ENCODE results near the gene P2RY13. TPM values are rescaled to one million over a fixed set of nuclear protein-coding genes. Genes with fewer than 3 reads are reported as not detected.
A peak's percentile ranks its signal among the peaks of the same experiment; 100 is the strongest.

Gene P2RY13
- total RNA-seq = not detected in 2 replicates

DNA sequence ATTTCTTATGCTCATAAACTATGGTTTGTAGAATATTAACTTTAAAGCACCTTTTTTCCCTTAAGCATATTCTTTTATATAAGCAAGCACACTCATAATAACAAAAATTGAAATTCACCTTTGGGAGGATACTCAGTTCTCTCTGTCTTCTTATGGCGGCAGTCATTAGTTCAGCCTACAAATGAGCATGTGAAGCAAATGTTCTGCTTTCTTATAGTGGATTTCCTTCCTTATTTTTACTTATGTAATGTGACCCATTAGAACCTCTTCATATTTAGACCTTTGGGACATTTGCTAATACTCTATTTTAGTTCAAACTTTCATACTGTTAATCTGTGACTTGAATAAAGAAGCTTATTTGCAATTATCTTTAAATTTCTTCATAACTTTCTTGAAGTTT, at the start of gene P2RY13:
Gene P2RY13 (minus strand): TSS at position 187 of the 400 bp plus-strand sequence. CDS start 21 bp downstream, at position 166.
- no peak for DNase-seq (ENCODE audit: low spot score)
- no peak within 1 kb of the TSS for H3K27ac Mint-ChIP-seq
- H3K9me3 Mint-ChIP-seq = no peaks in the 10 kb centered on the region
- intact Hi-C loops (cut with micrococcal nuclease) = no loop called here
- no peaks in the 10 kb centered on the region for H3K36me3 Mint-ChIP-seq (ENCODE audit: low read depth)
- H3K4me1 Mint-ChIP-seq (ENCODE audit: low read depth) = peaks cover 8% of the 10 kb centered on the region
- peak within 1 kb of the TSS; percentile 8 for H3K4me3 Mint-ChIP-seq
- H3K27me3 Mint-ChIP-seq (ENCODE audit: insufficient read depth) = peaks cover 10% of the 10 kb centered on the region

- H3K4me3 Mint-ChIP-seq = no peak overlapping the region
- H3K36me3 Mint-ChIP-seq (ENCODE audit: low read depth) = no peaks in the 10 kb centered on the region
- DNase-seq (ENCODE audit: low spot score) = no peak
- H3K4me1 Mint-ChIP-seq (ENCODE audit: low read depth) = no peaks in the 10 kb centered on the region
- H3K27me3 Mint-ChIP-seq (ENCODE audit: insufficient read depth) = no peaks in the 10 kb centered on the region
- H3K9me3 Mint-ChIP-seq = no peaks in the 10 kb centered on the region
- intact Hi-C loops (cut with micrococcal nuclease) = no loop called here
- H3K27ac Mint-ChIP-seq = no peak overlapping the region
Measured at GRCh38 chr3:151377768-151378385, 48.5 kb upstream of the P2RY13 start.

DNA sequence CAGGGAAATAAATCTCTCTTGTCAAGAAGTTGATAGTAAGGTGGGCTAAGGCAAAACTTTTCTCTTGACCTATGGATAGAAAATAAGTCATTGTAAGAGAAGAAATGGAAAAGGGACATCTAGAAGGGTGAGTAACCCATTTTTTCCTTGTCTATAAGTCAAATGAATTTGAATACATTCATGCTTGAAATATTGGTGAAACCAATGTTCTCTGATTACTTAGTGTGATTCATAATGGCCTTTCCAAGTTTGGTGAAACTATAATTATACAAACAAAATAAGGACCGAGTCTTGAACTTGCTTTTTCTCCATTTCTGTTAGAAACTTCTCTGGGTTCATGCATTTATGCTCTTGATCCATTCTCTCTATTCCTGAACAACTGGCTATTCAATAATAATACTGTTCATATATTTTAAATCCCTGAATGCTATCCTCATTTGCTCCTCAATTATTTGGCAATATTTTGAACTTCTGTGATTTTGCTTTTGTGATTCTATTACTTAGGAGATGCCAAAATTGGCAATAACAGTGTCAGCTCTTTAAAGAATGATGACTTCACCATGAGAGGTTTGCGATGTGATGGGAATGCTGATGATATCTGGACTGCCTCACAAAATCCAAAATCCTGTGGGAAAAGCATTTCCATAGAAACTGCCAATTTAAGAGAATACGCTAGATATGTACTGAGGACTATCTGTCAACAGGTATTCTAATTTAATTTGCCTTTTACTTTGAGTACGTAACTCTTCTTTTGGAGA, 42.9 kb upstream of the P2RY13 start:
- H3K27me3 Mint-ChIP-seq (ENCODE audit: insufficient read depth) = peaks cover 7% of the 10 kb centered on the region
- intact Hi-C loops (cut with micrococcal nuclease) = no loop called here
- DNase-seq (ENCODE audit: low spot score) = no peak
- no peaks in the 10 kb centered on the region for H3K4me1 Mint-ChIP-seq (ENCODE audit: low read depth)
- H3K9me3 Mint-ChIP-seq = no peaks in the 10 kb centered on the region
- no peak overlapping the region for H3K27ac Mint-ChIP-seq
- no peaks in the 10 kb centered on the region for H3K36me3 Mint-ChIP-seq (ENCODE audit: low read depth)
- H3K4me3 Mint-ChIP-seq = no peak overlapping the region

DNA sequence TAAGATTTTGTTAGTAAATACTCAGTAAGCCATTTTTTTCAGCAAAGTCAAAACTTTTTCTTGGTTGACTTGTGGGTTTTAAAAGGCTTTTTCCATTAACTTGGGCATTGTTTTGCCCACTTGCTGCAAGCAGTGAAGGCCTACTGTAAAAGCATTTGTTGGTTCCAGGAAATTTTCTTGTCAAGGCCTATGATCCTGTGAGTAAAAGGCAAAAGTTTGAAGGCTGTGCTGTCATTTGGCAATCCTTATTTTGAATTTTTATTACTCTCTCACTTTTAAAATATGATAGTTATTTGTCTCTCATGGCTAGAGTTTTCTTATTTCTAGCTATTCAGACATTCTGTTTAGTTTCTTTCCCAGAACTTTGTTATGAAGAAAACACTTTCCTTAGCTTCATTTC, 42.2 kb upstream of the P2RY13 start:
- H3K9me3 Mint-ChIP-seq = no peaks in the 10 kb centered on the region
- no peaks in the 10 kb centered on the region for H3K4me1 Mint-ChIP-seq (ENCODE audit: low read depth)
- H3K27ac Mint-ChIP-seq = no peak overlapping the region
- H3K36me3 Mint-ChIP-seq (ENCODE audit: low read depth) = no peaks in the 10 kb centered on the region
- DNase-seq (ENCODE audit: low spot score) = no peak
- no peak overlapping the region for H3K4me3 Mint-ChIP-seq
- H3K27me3 Mint-ChIP-seq (ENCODE audit: insufficient read depth) = peaks cover 7% of the 10 kb centered on the region
- intact Hi-C loops (cut with micrococcal nuclease) = no loop called here

DNA sequence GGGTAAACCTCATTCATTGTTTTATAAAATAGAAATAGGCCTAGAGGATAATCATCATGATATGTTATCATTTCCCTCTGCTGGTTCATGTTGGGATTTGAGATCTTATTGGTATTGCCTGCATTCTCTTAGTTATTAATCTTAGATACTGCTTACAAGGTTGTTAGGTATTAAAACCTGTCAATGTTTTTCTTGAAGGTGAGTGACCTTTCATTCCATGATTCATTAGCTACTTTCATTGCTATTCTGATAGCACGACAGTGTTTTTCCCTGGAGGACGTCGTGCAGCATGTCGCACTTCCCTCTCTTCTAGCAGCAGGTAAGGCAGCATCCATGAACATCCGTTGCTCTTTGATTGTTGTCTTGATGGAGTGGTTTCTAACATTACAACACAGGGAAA, 38.1 kb upstream of the P2RY13 start:
- no peak for DNase-seq (ENCODE audit: low spot score)
- peaks cover 9% of the 10 kb centered on the region for H3K27me3 Mint-ChIP-seq (ENCODE audit: insufficient read depth)
- no peak overlapping the region for H3K27ac Mint-ChIP-seq
- H3K36me3 Mint-ChIP-seq (ENCODE audit: low read depth) = no peaks in the 10 kb centered on the region
- no peak overlapping the region for H3K4me3 Mint-ChIP-seq
- H3K9me3 Mint-ChIP-seq = no peaks in the 10 kb centered on the region
- H3K4me1 Mint-ChIP-seq (ENCODE audit: low read depth) = no peaks in the 10 kb centered on the region
- intact Hi-C loops (cut with micrococcal nuclease) = no loop called here

- Mint-ChIP-seq H3K9me3 (no peaks in the 10 kb centered on the region), H3K36me3 (ENCODE audit: low read depth) (no peaks in the 10 kb centered on the region), H3K4me1 (ENCODE audit: low read depth) (no peaks in the 10 kb centered on the region), H3K4me3 (no peak overlapping the region), H3K27me3 (ENCODE audit: insufficient read depth) (peaks cover 9% of the 10 kb centered on the region), H3K27ac (no peak overlapping the region)
- DNase-seq (ENCODE audit: low spot score) = no peak
- intact Hi-C loops (cut with micrococcal nuclease) = no loop called here
Measured at GRCh38 chr3:151366993-151367392, 37.6 kb upstream of the P2RY13 start.

GRCh38 chr3:151362751-151363174, 33.4 kb upstream of the P2RY13 start:
- Mint-ChIP-seq H3K36me3 (ENCODE audit: low read depth) (no peaks in the 10 kb centered on the region), H3K4me1 (ENCODE audit: low read depth) (no peaks in the 10 kb centered on the region)
- intact Hi-C loops (cut with micrococcal nuclease) = no loop called here

GRCh38 chr3:151357463-151357850, 28.1 kb upstream of the P2RY13 start:
- H3K27ac Mint-ChIP-seq = no peak overlapping the region
- peaks cover 4% of the 10 kb centered on the region for H3K27me3 Mint-ChIP-seq (ENCODE audit: insufficient read depth)
- DNase-seq (ENCODE audit: low spot score) = no peak
- peaks cover under 1% of the 10 kb centered on the region for H3K4me1 Mint-ChIP-seq (ENCODE audit: low read depth)
- intact Hi-C loops (cut with micrococcal nuclease) = no loop called here
- no peaks in the 10 kb centered on the region for H3K9me3 Mint-ChIP-seq
- no peaks in the 10 kb centered on the region for H3K36me3 Mint-ChIP-seq (ENCODE audit: low read depth)
- no peak overlapping the region for H3K4me3 Mint-ChIP-seq

More at GRCh38 chr3:151362751-151363174, 33.4 kb upstream of the P2RY13 start:
- Mint-ChIP-seq H3K27me3 (ENCODE audit: insufficient read depth) (peaks cover 2% of the 10 kb centered on the region), H3K9me3 (no peaks in the 10 kb centered on the region), H3K27ac (no peak overlapping the region), H3K4me3 (no peak overlapping the region)
- DNase-seq (ENCODE audit: low spot score) = no peak

GRCh38 chr3:151356794-151357462, 27.6 kb upstream of the P2RY13 start:
- Mint-ChIP-seq H3K27ac (no peak overlapping the region), H3K9me3 (no peaks in the 10 kb centered on the region), H3K4me1 (ENCODE audit: low read depth) (peaks cover 6% of the 10 kb centered on the region), H3K27me3 (ENCODE audit: insufficient read depth) (peaks cover 4% of the 10 kb centered on the region), H3K36me3 (ENCODE audit: low read depth) (no peaks in the 10 kb centered on the region), H3K4me3 (no peak overlapping the region)
- intact Hi-C loops (cut with micrococcal nuclease) = no loop called here
- DNase-seq (ENCODE audit: low spot score) = no peak

DNA sequence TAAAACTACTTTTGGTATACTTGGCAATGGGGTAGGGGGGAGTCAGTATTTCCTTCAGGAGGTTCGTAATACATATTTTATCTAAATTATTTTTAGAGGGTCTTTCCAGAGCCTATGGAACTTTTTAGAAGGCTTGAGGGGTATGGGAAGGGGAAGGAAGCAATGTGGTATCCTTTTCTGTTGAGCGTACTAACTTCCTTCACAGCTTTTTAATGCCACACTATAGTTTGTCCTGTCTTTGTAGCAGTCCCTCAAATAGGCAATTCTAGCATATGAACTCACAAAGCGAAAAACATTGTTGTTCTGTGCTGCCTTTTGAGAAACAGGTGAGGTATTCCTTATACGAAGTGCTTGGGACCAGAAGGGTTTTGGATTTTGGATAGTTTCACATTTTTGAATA, 22.3 kb upstream of the P2RY13 start:
- Mint-ChIP-seq H3K27ac (no peak overlapping the region), H3K9me3 (no peaks in the 10 kb centered on the region), H3K27me3 (ENCODE audit: insufficient read depth) (peaks cover 20% of the 10 kb centered on the region), H3K4me1 (ENCODE audit: low read depth) (peaks cover 28% of the 10 kb centered on the region), H3K4me3 (peak overlapping the region; percentile 37), H3K36me3 (ENCODE audit: low read depth) (no peaks in the 10 kb centered on the region)
- intact Hi-C loops (cut with micrococcal nuclease) = no loop called here
- DNase-seq (ENCODE audit: low spot score) = no peak

GRCh38 chr3:151351219-151351618, 21.9 kb upstream of the P2RY13 start:
- DNase-seq (ENCODE audit: low spot score) = no peak
- Mint-ChIP-seq H3K27ac (no peak overlapping the region), H3K27me3 (ENCODE audit: insufficient read depth) (peaks cover 21% of the 10 kb centered on the region), H3K36me3 (ENCODE audit: low read depth) (no peaks in the 10 kb centered on the region), H3K4me1 (ENCODE audit: low read depth) (peaks cover 29% of the 10 kb centered on the region), H3K4me3 (peak overlapping the region; percentile 37), H3K9me3 (no peaks in the 10 kb centered on the region)
- intact Hi-C loops (cut with micrococcal nuclease) = no loop called here

GRCh38 chr3:151350656-151351055, 21.3 kb upstream of the P2RY13 start:
- no peak for DNase-seq (ENCODE audit: low spot score)
- H3K4me1 Mint-ChIP-seq (ENCODE audit: low read depth) = peaks cover 34% of the 10 kb centered on the region
- H3K27me3 Mint-ChIP-seq (ENCODE audit: insufficient read depth) = peaks cover 25% of the 10 kb centered on the region
- H3K4me3 Mint-ChIP-seq = no peak overlapping the region
- no peaks in the 10 kb centered on the region for H3K9me3 Mint-ChIP-seq
- H3K27ac Mint-ChIP-seq = no peak overlapping the region
- intact Hi-C loops (cut with micrococcal nuclease) = no loop called here
- no peaks in the 10 kb centered on the region for H3K36me3 Mint-ChIP-seq (ENCODE audit: low read depth)

- no peak overlapping the region for H3K4me3 Mint-ChIP-seq
- peaks cover 42% of the 10 kb centered on the region for H3K27me3 Mint-ChIP-seq (ENCODE audit: insufficient read depth)
Measured at GRCh38 chr3:151347432-151347831, 18.1 kb upstream of the P2RY13 start.

More at GRCh38 chr3:151347432-151347831, 18.1 kb upstream of the P2RY13 start:
- H3K4me1 Mint-ChIP-seq (ENCODE audit: low read depth) = peaks cover 33% of the 10 kb centered on the region
- no peak for DNase-seq (ENCODE audit: low spot score)
- H3K9me3 Mint-ChIP-seq = no peaks in the 10 kb centered on the region
- intact Hi-C loops (cut with micrococcal nuclease) = no loop called here
- no peak overlapping the region for H3K27ac Mint-ChIP-seq
- H3K36me3 Mint-ChIP-seq (ENCODE audit: low read depth) = no peaks in the 10 kb centered on the region
